Small intestine (tissue), 7 donors: Measurements from ENCODE around the gene CTNNB1. TPM values are rescaled to one million over a fixed set of nuclear protein-coding genes. Genes with fewer than 3 reads are reported as not detected.

Experiments
- DNase-seq, 2 donors: peaks; one replicate each; pipeline versions ENCODE4 v3.0.0 to v3.0.0-alpha.2; 2013
- FAIRE-seq: peaks from 2 replicates; lab custom pipeline; 2012; peaks lifted over from hg19 to GRCh38; lab: Jason Lieb, UNC
- H3K27ac ChIP-seq, 3 donors: one replicate each; pipeline ENCODE4 v1.5.1; 2013; ENCODE audit warnings: low read length in 2 of 3, mild to moderate bottlenecking in 2 of 3, control low read depth in 1 of 3, inconsistent platforms in 1 of 3, low read depth in 1 of 3, moderate library complexity in 1 of 3
- H3K27me3 ChIP-seq, 3 donors: one replicate each; pipeline ENCODE4 v1.6.1; 2013; ENCODE audit warnings: low read length in 3 of 3, inconsistent platforms in 1 of 3; ENCODE audit not compliant: control insufficient read depth in 3 of 3, insufficient read depth in 3 of 3
- H3K36me3 ChIP-seq, 3 donors: one replicate each; pipeline ENCODE4 v1.6.1; 2013; ENCODE audit warnings: low read length in 3 of 3, inconsistent platforms in 1 of 3, low read depth in 1 of 3, mild to moderate bottlenecking in 1 of 3, moderate library complexity in 1 of 3; ENCODE audit not compliant: control insufficient read depth in 3 of 3, insufficient read depth in 2 of 3
- H3K4me1 ChIP-seq, 3 donors: one replicate each; pipeline ENCODE4 v1.6.1; 2013; ENCODE audit warnings: low read length in 2 of 3, inconsistent platforms in 1 of 3, low read depth in 1 of 3, mild to moderate bottlenecking in 1 of 3, moderate library complexity in 1 of 3; ENCODE audit not compliant: control insufficient read depth in 3 of 3, insufficient read depth in 2 of 3
- H3K4me3 ChIP-seq, 3 donors: one replicate each; pipeline ENCODE4 v1.5.1; 2013; ENCODE audit warnings: low read length in 3 of 3, control low read depth in 1 of 3, inconsistent platforms in 1 of 3, low read depth in 1 of 3, mild to moderate bottlenecking in 1 of 3, moderate library complexity in 1 of 3
- H3K9me3 ChIP-seq, 2 donors: one replicate each; pipeline ENCODE4 v1.6.1; 2013; ENCODE audit warnings: low read depth in 1 of 2, low read length in 1 of 2; ENCODE audit not compliant: control insufficient read depth in 2 of 2, insufficient read depth in 1 of 2
- WGBS, 3 donors: extraction: QIAGEN DNeasy Blood & Tissue Kit; methylation state at CpG; one replicate each; pipeline ENCODE4 v1.1.7; 2013; 5-methylcytosine and 5-hydroxymethylcytosine counted together
- polyA plus RNA-seq, 4 donors: library from polyadenylated mRNA; stranded (reverse) in 3 of 4; unstranded in 1 of 4; fragments of 200-250 nt in 3 of 4; fragments of 120-200 nt in 1 of 4; gene quantifications; one replicate each; pipeline versions ENCODE4 v1.2.1 to v1.2.3, GENCODE V29; 2013
- donor health status: healthy with polysubstance abuse.
- donor health status: control.
- donor health status: control.
- donor health status: Bipolar disorder and iron deficiency.
- donor health status: healthy.

The CTNNB1 gene
- polyA plus RNA-seq, 4 donors, result 226 to 439 (median 392) TPM

- Histone ChIP-seq H3K4me3 (no peak overlapping the region), H3K27me3 (no peaks in the 10 kb centered on the region), H3K36me3 (no peaks in the 10 kb centered on the region), H3K9me3 (no peaks in the 10 kb centered on the region), H3K4me1 (no peaks in the 10 kb centered on the region), H3K27ac (no peak overlapping the region)
- FAIRE-seq (no peak), DNase-seq (peak in 1 of 2 donors; percentile 58)
- 21 to 67% (median 42%) methylated on average over 7 of the region's 7 CpGs for WGBS, 3 donors
Observed at GRCh38 chr3:41195946-41196345, 3.4 kb upstream of the CTNNB1 start.

GRCh38 chr3:41196499-41197410, 2.5 kb upstream of the CTNNB1 start:
- WGBS, 3 donors, result 61 to 88% (median 71%) methylated on average over 9 of the region's 9 CpGs
- no peak for FAIRE-seq

GRCh38 chr3:41198046-41198445, 1.3 kb upstream of the CTNNB1 start:
- Histone ChIP-seq H3K4me3 (no peak overlapping the region), H3K4me1 (peaks cover 0 to 2% (median 0%) of the 10 kb centered on the region in 3 donors), H3K27me3 (no peaks in the 10 kb centered on the region), H3K36me3 (no peaks in the 10 kb centered on the region), H3K27ac (no peak overlapping the region), H3K9me3 (no peaks in the 10 kb centered on the region)
- 78 to 82% (median 81%) methylated on average over 7 of the region's 7 CpGs for WGBS, 3 donors
- FAIRE-seq (no peak), DNase-seq (no peak)

More at GRCh38 chr3:41196499-41197410, 2.5 kb upstream of the CTNNB1 start:
- no peak for DNase-seq
- Histone ChIP-seq H3K4me3 (no peak overlapping the region), H3K4me1 (peaks cover 0 to 2% (median 0%) of the 10 kb centered on the region in 3 donors), H3K27ac (no peak overlapping the region), H3K9me3 (no peaks in the 10 kb centered on the region), H3K27me3 (no peaks in the 10 kb centered on the region), H3K36me3 (no peaks in the 10 kb centered on the region)

GRCh38 chr3:41198526-41198925, 779 bp upstream of the CTNNB1 start:
- Histone ChIP-seq H3K9me3 (no peaks in the 10 kb centered on the region), H3K27me3 (no peaks in the 10 kb centered on the region), H3K27ac (peak overlapping the region; percentile 88 to 100 (median 97)), H3K36me3 (no peaks in the 10 kb centered on the region), H3K4me1 (peaks cover 0 to 2% (median 0%) of the 10 kb centered on the region in 3 donors), H3K4me3 (peak overlapping the region; percentile 82 to 99 (median 87))
- WGBS, 3 donors, result 7 to 9% (median 8%) methylated on average over 13 to 20 of the region's 20 CpGs
- FAIRE-seq (peak; percentile 39), DNase-seq (peak in 1 of 2 donors; percentile 49)

GRCh38 chr3:41199866-41200668, 762 bp downstream of the CTNNB1 start:
- Histone ChIP-seq H3K27ac (peak overlapping the region; percentile 97 to 100 (median 100)), H3K4me1 (peaks cover 2 to 5% (median 3%) of the 10 kb centered on the region in 3 donors), H3K36me3 (no peaks in the 10 kb centered on the region), H3K27me3 (no peaks in the 10 kb centered on the region), H3K9me3 (no peaks in the 10 kb centered on the region), H3K4me3 (peak overlapping the region; percentile 82 to 99 (median 87))
- FAIRE-seq, result no peak
- 0 to 1% (median 0%) methylated on average over 23 to 40 of the region's 40 CpGs for WGBS, 3 donors
- DNase-seq, result peak; percentile 55 to 70

GRCh38 chr3:41200669-41201021, 1.3 kb downstream of the CTNNB1 start:
- no peaks in the 10 kb centered on the region for H3K27me3 ChIP-seq
- WGBS, 3 donors, result 0% methylated on average over 7 of the region's 7 CpGs
- H3K27ac ChIP-seq, result peak overlapping the region; percentile 89 to 95 (median 92)
- no peaks in the 10 kb centered on the region for H3K36me3 ChIP-seq
- H3K4me3 ChIP-seq, result peak overlapping the region; percentile 82 to 99 (median 87)
- DNase-seq, result peak; percentile 80 to 81
- H3K9me3 ChIP-seq, result no peaks in the 10 kb centered on the region
- peaks cover 2 to 8% (median 5%) of the 10 kb centered on the region in 3 donors for H3K4me1 ChIP-seq
- FAIRE-seq, result no peak

GRCh38 chr3:41202075-41202833, 2.9 kb downstream of the CTNNB1 start:
- FAIRE-seq (no peak), DNase-seq (peak; percentile 26 to 30)
- H3K9me3 ChIP-seq, result no peaks in the 10 kb centered on the region
- H3K4me3 ChIP-seq, result peak overlapping the region in 2 of 3 donors; percentile 82 to 99
- 2 to 19% (median 11%) methylated on average over 5 of the region's 5 CpGs for WGBS, 3 donors
- H3K4me1 ChIP-seq, result peaks cover 10 to 19% (median 11%) of the 10 kb centered on the region in 3 donors
- no peaks in the 10 kb centered on the region for H3K36me3 ChIP-seq
- peak overlapping the region in 2 of 3 donors; percentile 31 to 92 for H3K27ac ChIP-seq
- H3K27me3 ChIP-seq, result no peaks in the 10 kb centered on the region
